ENCODE measurements around the gene CDR2L.
"Not testable (repeated sequence)": the region's sequence is repeated elsewhere in the genome, so short reads cannot be mapped to it uniquely, and the experiment has no call there.

Gene CDR2L

GRCh38 chr17:74982663-74983313, 4.6 kb upstream of the CDR2L start:
- not testable (repeated sequence) for FAIRE-seq

- no peak for FAIRE-seq
Observed at GRCh38 chr17:74986206-74986576, 1.2 kb upstream of the CDR2L start.

GRCh38 chr17:74987909-74988711, 678 bp downstream of the CDR2L start:
- FAIRE-seq, result no peak

- no peak for FAIRE-seq
Observed at GRCh38 chr17:74990581-74991105, 3.2 kb downstream of the CDR2L start.

GRCh38 chr17:74992223-74992622, 4.8 kb downstream of the CDR2L start:
- FAIRE-seq, result no peak

- FAIRE-seq, result no peak
Observed at GRCh38 chr17:74994440-74994839, 7.0 kb downstream of the CDR2L start.

GRCh38 chr17:74995847-74996246, 8.4 kb downstream of the CDR2L start:
- FAIRE-seq, result no peak

- FAIRE-seq, result no peak
Observed at GRCh38 chr17:74998783-74999182, 11.4 kb downstream of the CDR2L start.

GRCh38 chr17:74999523-74999922, 12.1 kb downstream of the CDR2L start:
- no peak for FAIRE-seq

GRCh38 chr17:75001915-75002843, 14.7 kb downstream of the CDR2L start:
- no peak for FAIRE-seq

- FAIRE-seq, result no peak
Observed at GRCh38 chr17:75003070-75003956, 15.9 kb downstream of the CDR2L start.

GRCh38 chr17:75003957-75004355, 16.5 kb downstream of the CDR2L start:
- no peak for FAIRE-seq

GRCh38 chr17:75004371-75004770, 16.9 kb downstream of the CDR2L start:
- no peak for FAIRE-seq

- no peak for FAIRE-seq
Observed at GRCh38 chr17:75005291-75005690, 17.9 kb downstream of the CDR2L start.

GRCh38 chr17:75006084-75006483, 18.7 kb downstream of the CDR2L start:
- not testable (repeated sequence) for FAIRE-seq

GRCh38 chr17:75006653-75007052, 19.2 kb downstream of the CDR2L start:
- FAIRE-seq, result no peak

- FAIRE-seq, result no peak
Observed at GRCh38 chr17:75008373-75008772, 20.9 kb downstream of the CDR2L start.

GRCh38 chr17:75009139-75009724, 21.8 kb downstream of the CDR2L start:
- no peak for FAIRE-seq

GRCh38 chr17:75010683-75011400, 23.4 kb downstream of the CDR2L start:
- FAIRE-seq, result no peak

- FAIRE-seq, result no peak
Observed at GRCh38 chr17:75011401-75012095, 24.1 kb downstream of the CDR2L start.

GRCh38 chr17:75012096-75012345, 24.6 kb downstream of the CDR2L start:
- no peak for FAIRE-seq

Measured in A204.1 (cell line).